Mesenchymal stem cell (in vitro differentiated cells and primary cell): ENCODE measurements around the gene UGT1A4.

Experiments
- DNase-seq: peaks from one replicate; pipeline ENCODE4 v3.0.0-alpha.2; 2013
- H2AFZ ChIP-seq: one replicate; pipeline ENCODE4 v1.6.1; 2013; ENCODE audit warnings: low read depth, mild to moderate bottlenecking, control low read depth, inconsistent platforms, low read length, moderate library complexity
- H2AK5ac ChIP-seq: 2 replicates; pipeline ENCODE4 v1.6.1; 2013; ENCODE audit warnings: low read length, moderate library complexity, mild to moderate bottlenecking, inconsistent platforms; ENCODE audit not compliant: severe bottlenecking
- H2BK120ac ChIP-seq: one replicate; pipeline ENCODE4 v1.6.1; 2013; ENCODE audit warnings: low read depth, mild to moderate bottlenecking, inconsistent platforms, low read length, moderate library complexity
- H2BK12ac ChIP-seq, 2 experiments: one replicate each; pipeline ENCODE4 v1.6.1; 2013; ENCODE audit warnings: inconsistent platforms in 2 of 2, low read length in 2 of 2, mild to moderate bottlenecking in 2 of 2, moderate library complexity in 2 of 2, control low read depth in 1 of 2
- H2BK15ac ChIP-seq: one replicate; pipeline ENCODE4 v1.6.1; 2013; ENCODE audit warnings: mild to moderate bottlenecking, low read depth, inconsistent platforms; ENCODE audit not compliant: poor library complexity, severe bottlenecking
- H2BK5ac ChIP-seq: 2 replicates; pipeline ENCODE4 v1.6.1; 2013; ENCODE audit warnings: low read depth, mild to moderate bottlenecking, low read length, control low read depth, inconsistent platforms; ENCODE audit not compliant: poor library complexity, severe bottlenecking
- H3K14ac ChIP-seq, 2 experiments: one replicate each; pipeline ENCODE4 v1.6.1; 2013; ENCODE audit warnings: inconsistent platforms in 2 of 2, low read length in 2 of 2, control low read depth in 1 of 2, mild to moderate bottlenecking in 1 of 2, moderate library complexity in 1 of 2
- H3K18ac ChIP-seq, 2 experiments: one replicate each; pipeline ENCODE4 v1.6.1; 2013; ENCODE audit warnings: inconsistent platforms in 2 of 2, low read length in 2 of 2, control low read depth in 1 of 2, low read depth in 1 of 2, mild to moderate bottlenecking in 1 of 2
- H3K23ac ChIP-seq, 2 experiments: one replicate each; pipeline ENCODE4 v1.6.1; 2013; ENCODE audit warnings: inconsistent platforms in 2 of 2, low read length in 2 of 2, mild to moderate bottlenecking in 2 of 2, moderate library complexity in 2 of 2, control low read depth in 1 of 2
- H3K27ac ChIP-seq: 2 replicates; pipeline ENCODE4 v1.5.1; 2013; ENCODE audit warnings: mild to moderate bottlenecking, moderate library complexity, low read length, control low read depth, inconsistent platforms; ENCODE audit not compliant: poor library complexity, severe bottlenecking
- H3K27me3 ChIP-seq, 2 experiments: 2 replicates each; pipeline versions ENCODE4 v1.6.1 to v1.7.0; 2013; ENCODE audit warnings: low read length in 2 of 2, mild to moderate bottlenecking in 2 of 2, moderate library complexity in 2 of 2, control low read depth in 1 of 2, inconsistent platforms in 1 of 2; ENCODE audit not compliant: control insufficient read depth in 1 of 2, insufficient read depth in 1 of 2
- H3K36me3 ChIP-seq, 2 experiments: 2 replicates each; pipeline versions ENCODE4 v1.6.1 to v1.7.0; 2013; ENCODE audit warnings: low read length in 2 of 2, control low read depth in 1 of 2, inconsistent platforms in 1 of 2, low read depth in 1 of 2, mild to moderate bottlenecking in 1 of 2; ENCODE audit not compliant: insufficient read depth in 2 of 2, control insufficient read depth in 1 of 2
- H3K4ac ChIP-seq, 2 experiments: one replicate each; pipeline ENCODE4 v1.6.1; 2013; ENCODE audit warnings: inconsistent platforms in 2 of 2, low read length in 2 of 2, mild to moderate bottlenecking in 2 of 2, moderate library complexity in 2 of 2, control low read depth in 1 of 2, low read depth in 1 of 2
- H3K4me1 ChIP-seq: 2 replicates; pipeline ENCODE4 v1.6.1; 2013; ENCODE audit warnings: low read depth, low read length, control low read depth; ENCODE audit not compliant: control insufficient read depth, insufficient read depth
- H3K4me2 ChIP-seq: 2 replicates; pipeline ENCODE4 v1.6.1; 2013; ENCODE audit warnings: low read length, mild to moderate bottlenecking, inconsistent platforms; ENCODE audit not compliant: poor library complexity, severe bottlenecking
- H3K4me3 ChIP-seq, 2 experiments: 2 replicates each; pipeline versions ENCODE4 v1.5.1 to v1.7.0; 2013; ENCODE audit warnings: low read length in 2 of 2, mild to moderate bottlenecking in 2 of 2, control low read depth in 1 of 2, low read depth in 1 of 2; ENCODE audit not compliant: insufficient read depth in 1 of 2
- H3K79me1 ChIP-seq: replicated peaks from 2 replicates; pipeline ENCODE4 v1.6.1; 2013; ENCODE audit warnings: mild to moderate bottlenecking, control low read depth, low read length, inconsistent platforms; ENCODE audit not compliant: poor library complexity, severe bottlenecking
- H3K9ac ChIP-seq: 2 replicates; pipeline ENCODE4 v1.7.0; 2013; ENCODE audit warnings: mild to moderate bottlenecking, low read length, moderate library complexity
- H3K9me3 ChIP-seq: 2 replicates; pipeline ENCODE4 v1.7.0; 2013; ENCODE audit warnings: mild to moderate bottlenecking, low read length; ENCODE audit not compliant: control insufficient read depth
- H4K8ac ChIP-seq: one replicate; pipeline ENCODE4 v1.6.1; 2013; ENCODE audit warnings: inconsistent platforms, mild to moderate bottlenecking, low read length, moderate library complexity
- H4K91ac ChIP-seq: one replicate; pipeline ENCODE4 v1.6.1; 2013; ENCODE audit warnings: mild to moderate bottlenecking, low read length, inconsistent platforms
- WGBS: methylation state at CpG from one replicate; pipeline ENCODE4 v1.1.7; 2013; ENCODE audit warnings: mixed read lengths; 5-methylcytosine and 5-hydroxymethylcytosine counted together

Gene UGT1A4

GRCh38 chr2:233801357-233802131 lies 83.0 kb downstream of the UGT1A4 start:
- Histone ChIP-seq H3K14ac (no peak overlapping the region), H3K4ac (no peak overlapping the region), H2AFZ (no peak overlapping the region), H3K4me1 (no peaks in the 10 kb centered on the region), H3K4me3 (no peak overlapping the region), H3K27ac (no peak overlapping the region), H3K27me3 (peaks cover 33 to 50% of the 10 kb centered on the region in 2 experiments), H2BK5ac (no peak overlapping the region), H2AK5ac (no peak overlapping the region), H4K8ac (no peak overlapping the region), H4K91ac (no peak overlapping the region), H3K79me1 (no peaks in the 10 kb centered on the region), H2BK12ac (no peak overlapping the region), H3K9me3 (no peaks in the 10 kb centered on the region), H3K36me3 (no peaks in the 10 kb centered on the region), H3K4me2 (no peak overlapping the region), H3K23ac (no peak overlapping the region), H3K9ac (no peak overlapping the region), H2BK15ac (no peak overlapping the region), H3K18ac (no peak overlapping the region), H2BK120ac (no peak overlapping the region)
- no peak for DNase-seq
- WGBS, result 80% methylated on average over 8 of the region's 9 CpGs

- Histone ChIP-seq H2BK5ac (no peak overlapping the region), H3K18ac (no peak overlapping the region), H3K4me1 (no peaks in the 10 kb centered on the region), H2BK15ac (no peak overlapping the region), H3K9ac (no peak overlapping the region), H2AK5ac (no peak overlapping the region), H3K4ac (no peak overlapping the region), H2AFZ (no peak overlapping the region), H3K9me3 (no peaks in the 10 kb centered on the region), H2BK12ac (no peak overlapping the region), H2BK120ac (no peak overlapping the region), H3K36me3 (no peaks in the 10 kb centered on the region), H4K91ac (no peak overlapping the region), H3K27me3 (peaks cover 33 to 51% of the 10 kb centered on the region in 2 experiments), H3K4me3 (no peak overlapping the region), H3K23ac (no peak overlapping the region), H3K14ac (no peak overlapping the region), H3K79me1 (no peaks in the 10 kb centered on the region), H4K8ac (no peak overlapping the region), H3K4me2 (no peak overlapping the region), H3K27ac (no peak overlapping the region)
- WGBS, result 27% methylated on average over 2 of the region's 3 CpGs
- DNase-seq, result no peak
These were observed 83.7 kb downstream of the UGT1A4 start for GRCh38 chr2:233802132-233802815.

- Histone ChIP-seq H2BK12ac (no peak overlapping the region), H3K4me2 (no peak overlapping the region), H3K9me3 (no peaks in the 10 kb centered on the region), H3K4me3 (no peak overlapping the region), H3K4ac (no peak overlapping the region), H3K4me1 (no peaks in the 10 kb centered on the region), H3K27ac (no peak overlapping the region), H2BK120ac (no peak overlapping the region), H2AK5ac (no peak overlapping the region), H3K79me1 (no peaks in the 10 kb centered on the region), H3K14ac (no peak overlapping the region), H3K18ac (no peak overlapping the region), H3K9ac (no peak overlapping the region), H2BK5ac (no peak overlapping the region), H4K91ac (no peak overlapping the region), H2BK15ac (no peak overlapping the region), H3K27me3 (peaks cover 43 to 59% of the 10 kb centered on the region in 2 experiments), H3K36me3 (no peaks in the 10 kb centered on the region), H2AFZ (no peak overlapping the region), H3K23ac (no peak overlapping the region), H4K8ac (no peak overlapping the region)
- WGBS, result 37% methylated on average over 2 of the region's 2 CpGs
- DNase-seq, result no peak
These were observed 84.9 kb downstream of the UGT1A4 start for GRCh38 chr2:233803292-233803911.

GRCh38 chr2:233803994-233804393 lies 85.5 kb downstream of the UGT1A4 start:
- no peaks in the 10 kb centered on the region for H3K4me1 ChIP-seq

More at GRCh38 chr2:233803994-233804393, 85.5 kb downstream of the UGT1A4 start:
- no peak overlapping the region for H3K9ac ChIP-seq
- H2BK5ac ChIP-seq, result no peak overlapping the region
- no peaks in the 10 kb centered on the region for H3K9me3 ChIP-seq
- DNase-seq, result no peak
- H3K14ac ChIP-seq, result no peak overlapping the region
- no peaks in the 10 kb centered on the region for H3K79me1 ChIP-seq
- no peak overlapping the region for H3K4me3 ChIP-seq
- H2BK15ac ChIP-seq, result no peak overlapping the region
- H3K4me2 ChIP-seq, result no peak overlapping the region
- H3K36me3 ChIP-seq, result no peaks in the 10 kb centered on the region
- no peak overlapping the region for H2BK12ac ChIP-seq
- no peak overlapping the region for H3K23ac ChIP-seq
- no peak overlapping the region for H2AFZ ChIP-seq
- no peak overlapping the region for H4K8ac ChIP-seq
- H2BK120ac ChIP-seq, result no peak overlapping the region
- no peak overlapping the region for H2AK5ac ChIP-seq
- WGBS, result 64% methylated on average over 8 of the region's 8 CpGs
- no peak overlapping the region for H3K27ac ChIP-seq
- H3K27me3 ChIP-seq, result peaks cover 46 to 60% of the 10 kb centered on the region in 2 experiments
- H3K4ac ChIP-seq, result no peak overlapping the region
- no peak overlapping the region for H4K91ac ChIP-seq
- H3K18ac ChIP-seq, result no peak overlapping the region
